ENCODE results near the gene IL36RN.

The IL36RN gene

DNA sequence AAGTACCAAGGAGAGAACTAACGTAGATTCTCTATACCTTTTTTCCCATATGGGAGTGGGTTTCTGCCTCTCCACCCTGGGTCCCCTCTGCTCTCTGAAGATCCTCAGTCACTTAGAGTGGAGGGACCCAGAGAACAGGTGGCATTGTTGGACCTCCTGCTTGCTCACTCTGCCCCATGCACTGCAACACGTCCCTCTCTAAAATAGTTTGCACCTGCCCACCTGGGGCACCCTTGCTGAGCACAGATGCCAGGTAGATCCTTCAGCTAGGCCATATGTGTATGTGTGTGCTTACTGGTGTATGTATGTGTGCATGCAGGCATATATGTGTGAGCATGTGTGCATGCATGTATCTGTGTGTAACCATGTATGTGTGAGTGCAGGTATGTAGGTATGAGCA, 2.2 kb downstream of the IL36RN start:
- H3K27ac Mint-ChIP-seq, result no peak overlapping the region

DNA sequence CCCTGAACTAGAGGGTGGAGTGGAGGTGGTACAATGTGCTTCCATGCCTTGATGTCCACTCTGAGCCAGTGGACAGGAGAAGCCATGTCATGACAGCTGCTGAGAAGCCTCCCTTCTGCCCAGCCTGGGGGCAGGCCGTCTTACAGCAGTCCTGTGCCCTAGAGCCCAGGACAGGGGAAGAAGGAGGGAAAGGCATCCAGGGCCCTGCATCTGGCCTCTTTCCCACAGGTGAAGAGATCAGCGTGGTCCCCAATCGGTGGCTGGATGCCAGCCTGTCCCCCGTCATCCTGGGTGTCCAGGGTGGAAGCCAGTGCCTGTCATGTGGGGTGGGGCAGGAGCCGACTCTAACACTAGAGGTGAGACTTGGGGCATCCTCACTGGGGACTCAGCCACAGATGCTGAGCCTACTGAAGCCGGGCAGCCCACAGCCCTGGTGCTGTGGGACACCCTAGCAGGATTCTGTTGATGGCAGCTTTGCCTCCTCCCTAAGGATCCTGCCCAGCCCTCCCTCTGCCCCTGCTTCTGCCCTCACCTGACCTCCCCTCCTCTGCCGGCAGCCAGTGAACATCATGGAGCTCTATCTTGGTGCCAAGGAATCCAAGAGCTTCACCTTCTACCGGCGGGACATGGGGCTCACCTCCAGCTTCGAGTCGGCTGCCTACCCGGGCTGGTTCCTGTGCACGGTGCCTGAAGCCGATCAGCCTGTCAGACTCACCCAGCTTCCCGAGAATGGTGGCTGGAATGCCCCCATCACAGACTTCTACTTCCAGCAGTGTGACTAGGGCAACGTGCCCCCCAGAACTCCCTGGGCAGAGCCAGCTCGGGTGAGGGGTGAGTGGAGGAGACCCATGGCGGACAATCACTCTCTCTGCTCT, 3.1 kb downstream of the IL36RN start:
- no peaks in the 10 kb centered on the region for H3K4me1 Mint-ChIP-seq
- H3K27ac Mint-ChIP-seq, result no peak overlapping the region
- ATAC-seq (no peak), DNase-seq (no peak)
- peaks cover 3 to 7% of the 10 kb centered on the region in 2 donors for H3K9me3 Mint-ChIP-seq
- H3K27me3 Mint-ChIP-seq, result no peaks in the 10 kb centered on the region
- no peak overlapping the region for H3K4me3 Mint-ChIP-seq

More for the DNA sequence above, 2.2 kb downstream of the IL36RN start:
- Mint-ChIP-seq H3K27me3 (no peaks in the 10 kb centered on the region), H3K4me3 (no peak overlapping the region), H3K9me3 (peaks cover 0 to 2% of the 10 kb centered on the region in 2 donors), H3K4me1 (no peaks in the 10 kb centered on the region)
- ATAC-seq, result no peak
- no peak for DNase-seq

DNA sequence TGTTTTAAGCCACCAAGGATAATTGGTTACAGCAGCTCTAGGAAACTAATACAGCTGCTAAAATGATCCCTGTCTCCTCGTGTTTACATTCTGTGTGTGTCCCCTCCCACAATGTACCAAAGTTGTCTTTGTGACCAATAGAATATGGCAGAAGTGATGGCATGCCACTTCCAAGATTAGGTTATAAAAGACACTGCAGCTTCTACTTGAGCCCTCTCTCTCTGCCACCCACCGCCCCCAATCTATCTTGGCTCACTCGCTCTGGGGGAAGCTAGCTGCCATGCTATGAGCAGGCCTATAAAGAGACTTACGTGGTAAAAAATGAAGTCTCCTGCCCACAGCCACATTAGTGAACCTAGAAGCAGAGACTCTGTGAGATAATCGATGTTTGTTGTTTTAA, 5.3 kb downstream of the IL36RN start:
- Mint-ChIP-seq H3K27me3 (no peaks in the 10 kb centered on the region), H3K4me1 (no peaks in the 10 kb centered on the region), H3K9me3 (peaks cover 7 to 8% of the 10 kb centered on the region in 2 donors), H3K27ac (no peak overlapping the region), H3K4me3 (no peak overlapping the region)
- DNase-seq, result no peak
- no peak for ATAC-seq

DNA sequence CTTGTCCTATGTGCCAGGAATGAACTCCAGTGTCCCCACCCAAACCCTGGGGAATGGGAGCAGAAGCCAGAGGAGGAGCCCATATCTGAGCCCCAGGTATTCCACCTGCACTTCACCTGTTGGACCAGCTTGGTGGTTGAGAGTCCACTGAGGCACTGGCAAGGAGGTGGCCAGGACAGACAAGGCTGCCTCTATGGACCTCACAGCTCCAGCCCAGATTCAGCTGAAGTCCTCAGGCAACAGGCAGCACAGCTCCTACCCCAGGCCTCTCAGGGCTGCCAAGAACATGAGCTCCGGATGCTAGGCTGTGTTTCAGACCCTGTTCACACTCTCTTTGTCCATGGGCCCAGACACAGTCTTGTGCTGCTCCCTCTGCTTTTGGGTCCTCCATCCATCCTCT, 5.9 kb downstream of the IL36RN start:
- no peaks in the 10 kb centered on the region for H3K4me1 Mint-ChIP-seq
- peaks cover 7 to 8% of the 10 kb centered on the region in 2 donors for H3K9me3 Mint-ChIP-seq
- H3K27me3 Mint-ChIP-seq, result no peaks in the 10 kb centered on the region
- DNase-seq (no peak), ATAC-seq (no peak)
- no peak overlapping the region for H3K4me3 Mint-ChIP-seq
- H3K27ac Mint-ChIP-seq, result no peak overlapping the region

DNA sequence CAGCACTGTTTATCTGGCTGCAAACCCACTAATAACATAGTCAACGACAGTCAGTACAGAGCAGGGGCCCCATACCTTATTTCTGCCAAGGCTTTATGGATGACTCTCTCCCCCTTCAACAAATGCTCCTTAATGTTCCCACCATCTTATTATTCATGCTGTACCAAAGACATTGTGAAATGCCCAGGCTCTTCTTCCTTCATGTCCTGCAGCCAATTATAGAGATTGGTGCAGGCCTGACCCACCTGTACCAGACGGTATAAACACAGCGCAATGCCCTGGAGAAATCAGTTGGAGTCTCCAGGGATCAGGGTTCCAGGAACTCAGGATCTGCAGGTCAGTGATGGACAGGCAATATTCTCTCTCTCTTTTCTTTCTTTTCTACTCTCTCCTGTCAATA, 8.7 kb downstream of the IL36RN start, which contains the start of gene IL1F10:
Gene IL1F10, plus strand, starts transcription at position 290 of the 400 bp plus-strand sequence. CDS start 4,769 bp downstream, outside the sequence.
- DNase-seq (no peak), ATAC-seq (no peak)
- Mint-ChIP-seq H3K4me1 (no peaks in the 10 kb centered on the region), H3K27ac (no peak within 1 kb of the TSS), H3K27me3 (no peaks in the 10 kb centered on the region), H3K4me3 (no peak within 1 kb of the TSS), H3K9me3 (peaks cover 7 to 8% of the 10 kb centered on the region in 2 donors)

DNA sequence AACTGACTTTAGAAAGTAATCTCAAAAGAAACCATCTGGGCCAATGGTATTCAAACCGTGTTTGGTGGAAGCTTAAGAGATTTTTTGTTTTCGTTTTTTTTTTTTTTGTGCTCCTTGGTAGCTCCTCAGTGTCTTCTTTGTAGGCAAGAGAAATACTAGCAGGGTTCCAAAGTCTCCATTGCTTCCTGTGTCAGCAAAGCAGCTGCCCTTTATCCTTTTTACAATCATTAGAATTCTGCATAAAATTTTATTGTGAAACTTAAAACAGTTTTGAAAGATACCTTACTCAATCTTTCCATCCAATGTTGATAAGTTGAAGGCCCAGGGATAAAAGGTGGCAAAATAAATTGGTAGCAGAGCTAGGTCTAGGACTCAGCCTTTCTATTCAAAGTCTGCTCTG, 9.3 kb downstream of the IL36RN start:
- DNase-seq, result no peak
- H3K4me1 Mint-ChIP-seq, result no peaks in the 10 kb centered on the region
- peaks cover 7 to 8% of the 10 kb centered on the region in 2 donors for H3K9me3 Mint-ChIP-seq
- H3K27me3 Mint-ChIP-seq, result no peaks in the 10 kb centered on the region
- no peak overlapping the region for H3K27ac Mint-ChIP-seq
- H3K4me3 Mint-ChIP-seq, result no peak overlapping the region
- ATAC-seq, result no peak

DNA sequence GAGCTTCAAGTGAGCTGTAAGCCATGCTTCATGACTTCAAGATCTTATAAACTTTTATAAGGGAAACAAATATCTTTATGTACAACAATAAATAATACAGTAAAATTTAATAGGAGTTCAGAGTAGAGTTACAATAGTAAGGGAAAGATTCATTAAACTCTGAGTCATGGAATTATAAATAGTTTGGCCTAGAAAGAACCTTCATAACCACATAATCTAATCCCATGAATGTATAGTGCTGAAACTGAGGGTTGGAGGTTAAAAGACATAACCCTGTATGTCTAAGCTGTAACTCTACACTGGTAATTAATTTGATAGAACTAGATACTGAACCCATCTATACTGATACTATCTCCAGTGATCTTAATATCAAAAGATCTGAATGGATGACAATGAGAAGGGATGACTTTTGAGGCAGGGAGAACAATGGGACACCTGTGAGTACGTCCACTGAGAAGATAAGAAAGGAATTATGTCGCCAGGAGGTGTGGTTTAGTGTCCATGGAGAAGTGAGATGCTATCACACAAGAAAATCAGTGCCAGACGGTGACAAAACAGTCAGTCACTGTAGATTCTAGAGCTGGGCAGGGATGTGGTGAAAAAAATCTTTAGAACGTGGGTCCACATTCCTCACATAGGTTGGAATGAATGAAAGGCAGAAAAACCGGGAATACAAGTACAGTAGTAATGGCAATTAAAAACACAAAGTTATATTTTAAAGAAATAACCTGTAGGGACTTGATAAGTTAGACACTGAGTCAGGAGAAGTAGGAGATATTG, 9.9 kb downstream of the IL36RN start:
- no peak for DNase-seq
- ATAC-seq, result no peak
- no peak overlapping the region for H3K4me3 Mint-ChIP-seq
- H3K4me1 Mint-ChIP-seq, result peaks cover under 1% of the 10 kb centered on the region
- no peaks in the 10 kb centered on the region for H3K27me3 Mint-ChIP-seq
- no peak overlapping the region for H3K27ac Mint-ChIP-seq
- H3K9me3 Mint-ChIP-seq, result peaks cover 7 to 8% of the 10 kb centered on the region in 2 donors

DNA sequence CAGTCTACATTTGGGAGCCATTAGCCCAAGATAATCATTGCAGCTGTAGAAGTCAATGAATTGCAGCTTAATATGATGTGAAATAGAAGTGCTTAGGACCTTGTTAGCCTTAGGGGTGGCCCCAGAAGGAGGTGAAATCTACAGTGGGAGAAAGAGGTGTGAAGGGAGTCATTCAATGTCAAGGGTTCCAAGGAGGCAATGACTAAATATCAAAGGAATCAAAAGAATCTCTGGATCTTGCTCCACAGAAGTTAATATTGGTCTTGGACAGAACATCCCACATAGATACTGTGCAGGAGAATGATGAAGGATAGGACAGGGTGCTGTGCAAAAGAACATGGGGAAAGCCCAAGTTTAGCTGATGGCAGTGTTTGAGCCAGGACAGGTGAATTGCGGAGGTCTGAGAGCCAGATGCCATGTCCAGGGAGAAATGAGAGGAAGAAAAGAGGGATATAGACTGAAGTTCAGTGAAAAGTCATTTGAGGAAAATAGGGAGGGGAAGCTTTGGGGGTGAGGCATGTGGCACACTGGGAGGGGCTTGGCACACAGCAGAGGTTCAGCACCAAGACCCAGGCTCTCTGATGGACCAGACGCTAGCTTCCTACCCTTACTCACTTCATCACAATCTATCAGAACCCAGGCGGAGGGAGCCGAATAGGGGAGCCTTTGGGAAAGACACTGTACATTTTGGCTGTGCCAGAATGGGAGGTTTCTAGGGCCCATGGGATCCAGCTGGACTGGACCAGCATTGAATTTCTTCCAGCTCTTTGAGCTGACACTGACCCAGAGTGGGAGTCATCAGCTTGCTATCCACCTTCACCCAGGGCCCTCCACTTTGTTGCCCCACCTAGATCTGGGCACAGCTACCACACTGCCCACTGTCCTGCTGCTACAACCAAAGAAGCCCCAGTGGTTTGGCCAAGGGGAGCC, 10.9 kb downstream of the IL36RN start:
- no peak for DNase-seq
- Mint-ChIP-seq H3K27me3 (no peaks in the 10 kb centered on the region), H3K27ac (no peak overlapping the region), H3K9me3 (peaks cover 7 to 8% of the 10 kb centered on the region in 2 donors), H3K4me3 (no peak overlapping the region), H3K4me1 (peaks cover 10% of the 10 kb centered on the region)
- no peak for ATAC-seq

DNA sequence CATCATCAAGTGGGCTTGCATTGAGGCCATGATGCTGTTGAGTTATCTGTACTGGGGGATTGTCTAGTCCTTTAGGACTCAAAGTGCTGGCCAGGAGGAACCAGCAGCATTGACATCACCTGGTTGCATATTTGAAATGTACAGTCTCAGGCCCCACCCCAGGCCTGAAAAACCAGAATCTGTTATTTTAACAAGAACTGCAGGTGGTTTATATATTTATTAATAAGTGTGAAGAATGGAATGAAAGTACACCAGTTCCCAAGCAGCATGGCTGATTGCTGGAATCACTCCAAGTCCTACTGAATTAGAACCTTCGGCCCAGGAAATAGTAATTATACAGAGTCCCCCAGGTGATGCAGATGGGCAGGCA, 11.6 kb downstream of the IL36RN start:
- DNase-seq, result no peak
- peaks cover 7 to 8% of the 10 kb centered on the region in 2 donors for H3K9me3 Mint-ChIP-seq
- ATAC-seq, result no peak
- H3K27ac Mint-ChIP-seq, result no peak overlapping the region
- no peak overlapping the region for H3K4me3 Mint-ChIP-seq
- no peaks in the 10 kb centered on the region for H3K27me3 Mint-ChIP-seq
- H3K4me1 Mint-ChIP-seq, result peaks cover 17% of the 10 kb centered on the region

DNA sequence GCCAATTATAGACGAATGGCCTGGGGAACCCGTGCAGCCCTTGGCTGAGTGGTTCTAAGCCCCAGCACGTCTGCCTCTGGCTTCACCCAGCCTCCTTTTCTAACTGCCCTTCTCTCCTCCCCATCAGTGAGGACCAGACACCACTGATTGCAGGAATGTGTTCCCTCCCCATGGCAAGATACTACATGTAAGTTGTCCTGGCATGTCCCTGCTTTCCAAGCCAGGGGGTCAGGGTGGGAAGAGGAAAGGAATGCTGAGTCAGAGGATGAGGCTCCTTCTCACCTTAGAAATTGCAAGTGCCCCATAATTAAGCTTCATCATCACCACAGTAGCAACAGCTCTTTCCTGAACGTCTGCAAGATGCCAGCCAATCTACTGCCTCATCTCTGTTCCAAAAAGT, 13.6 kb downstream of the IL36RN start:
- DNase-seq, result no peak
- Mint-ChIP-seq H3K27ac (peak overlapping the region in 1 of 2 donors; percentile 50), H3K9me3 (peaks cover 0 to 5% of the 10 kb centered on the region in 2 donors), H3K4me3 (no peak overlapping the region), H3K4me1 (peaks cover 18% of the 10 kb centered on the region), H3K27me3 (no peaks in the 10 kb centered on the region)
- no peak for ATAC-seq

DNA sequence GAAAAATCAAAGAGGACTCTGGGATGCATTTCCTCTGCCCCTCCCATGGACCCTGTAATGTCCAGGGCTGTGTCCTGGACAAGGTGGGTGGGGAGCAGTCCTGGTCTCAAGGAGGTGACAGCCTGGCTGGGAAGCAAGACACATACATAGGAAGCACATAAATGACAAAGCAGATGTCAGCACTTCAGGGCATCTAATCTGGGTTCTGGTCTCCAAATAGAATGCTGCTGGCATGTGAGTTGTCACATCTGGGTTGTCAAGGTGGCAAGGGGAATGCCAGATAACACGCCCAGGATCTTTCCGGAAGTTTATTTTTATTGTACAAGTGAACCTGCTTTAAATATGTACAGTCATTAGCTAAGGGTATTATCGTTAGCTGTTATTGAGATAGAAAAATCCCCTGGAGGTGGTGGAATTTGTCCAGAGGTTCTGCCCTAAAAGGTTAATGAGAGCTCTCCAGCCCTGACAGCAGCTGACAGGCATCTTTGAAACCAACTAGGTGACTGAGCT, 14.4 kb downstream of the IL36RN start:
- Mint-ChIP-seq H3K27ac (no peak overlapping the region), H3K27me3 (no peaks in the 10 kb centered on the region), H3K9me3 (no peaks in the 10 kb centered on the region), H3K4me1 (peaks cover 18% of the 10 kb centered on the region), H3K4me3 (no peak overlapping the region)
- DNase-seq (no peak), ATAC-seq (no peak)

DNA sequence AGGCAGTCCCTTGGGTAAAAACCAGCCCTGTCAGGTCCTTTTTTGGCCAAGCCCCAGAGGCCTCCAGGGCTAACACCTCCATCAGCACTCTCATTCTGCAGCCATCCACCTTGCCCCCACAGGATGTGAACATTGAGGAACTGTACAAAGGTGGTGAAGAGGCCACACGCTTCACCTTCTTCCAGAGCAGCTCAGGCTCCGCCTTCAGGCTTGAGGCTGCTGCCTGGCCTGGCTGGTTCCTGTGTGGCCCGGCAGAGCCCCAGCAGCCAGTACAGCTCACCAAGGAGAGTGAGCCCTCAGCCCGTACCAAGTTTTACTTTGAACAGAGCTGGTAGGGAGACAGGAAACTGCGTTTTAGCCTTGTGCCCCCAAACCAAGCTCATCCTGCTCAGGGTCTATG, 16.0 kb downstream of the IL36RN start:
- Mint-ChIP-seq H3K9me3 (no peaks in the 10 kb centered on the region), H3K4me3 (no peak overlapping the region), H3K27ac (peak overlapping the region in 1 of 2 donors; percentile 85), H3K27me3 (no peaks in the 10 kb centered on the region), H3K4me1 (peaks cover 18% of the 10 kb centered on the region)
- DNase-seq (peak in 1 of 2 donors; percentile 19), ATAC-seq (peak; percentile 80)

DNA sequence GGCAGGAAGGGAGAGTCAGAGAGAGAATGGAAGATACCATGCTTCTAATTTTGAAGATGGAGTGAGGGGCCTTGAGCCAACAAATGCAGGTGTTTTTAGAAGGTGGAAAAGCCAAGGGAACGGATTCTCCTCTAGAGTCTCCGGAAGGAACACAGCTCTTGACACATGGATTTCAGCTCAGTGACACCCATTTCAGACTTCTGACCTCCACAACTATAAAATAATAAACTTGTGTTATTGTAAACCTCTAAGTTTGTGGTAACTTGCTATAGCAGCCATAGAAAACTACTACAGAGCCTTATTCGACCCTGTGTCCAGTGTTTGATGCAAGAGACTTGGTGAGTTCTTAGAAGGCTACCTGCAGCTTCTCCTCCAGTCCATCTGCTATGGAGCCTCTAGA, 16.6 kb downstream of the IL36RN start:
- peaks cover 18% of the 10 kb centered on the region for H3K4me1 Mint-ChIP-seq
- no peaks in the 10 kb centered on the region for H3K27me3 Mint-ChIP-seq
- peak overlapping the region in 1 of 2 donors; percentile 48 for H3K27ac Mint-ChIP-seq
- ATAC-seq, result no peak
- H3K4me3 Mint-ChIP-seq, result no peak overlapping the region
- H3K9me3 Mint-ChIP-seq, result no peaks in the 10 kb centered on the region
- no peak for DNase-seq

DNA sequence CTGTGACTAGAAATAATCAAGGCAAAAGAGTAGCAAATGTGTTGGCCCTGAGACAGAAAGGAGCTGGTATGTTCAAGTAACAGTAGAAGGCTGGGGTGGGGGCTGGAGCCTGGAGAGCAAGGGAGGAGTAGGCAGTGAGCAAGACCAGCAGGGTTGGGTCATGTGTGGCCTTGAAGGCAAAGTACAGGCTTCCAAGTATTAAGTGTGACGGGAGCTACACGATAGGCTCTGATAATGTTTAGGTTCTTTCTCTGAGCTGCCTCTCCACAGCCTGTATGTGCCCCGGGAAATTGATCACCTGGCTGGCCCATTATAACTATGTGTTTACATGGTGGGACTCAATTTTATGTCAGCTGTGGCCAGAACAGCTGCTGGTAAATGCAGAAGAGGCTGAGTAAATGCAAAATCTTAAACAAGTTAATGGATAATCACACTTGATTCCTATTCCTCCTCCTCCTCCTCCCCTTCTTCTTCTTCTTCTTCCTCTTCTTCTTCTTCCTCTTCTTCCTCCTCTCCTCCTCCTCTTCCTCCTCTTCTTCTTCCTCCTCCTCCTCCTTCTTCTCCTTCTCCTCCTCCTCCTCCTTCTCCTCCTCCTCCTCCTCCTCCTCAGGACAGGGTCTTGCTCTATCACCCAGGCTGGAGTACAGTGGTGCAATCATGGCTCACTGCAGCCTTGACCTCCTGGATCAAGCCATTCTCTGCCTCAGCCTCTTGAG, 18.1 kb downstream of the IL36RN start:
- H3K4me3 Mint-ChIP-seq, result no peak overlapping the region
- ATAC-seq (no peak), DNase-seq (no peak)
- peaks cover 18% of the 10 kb centered on the region for H3K4me1 Mint-ChIP-seq
- no peaks in the 10 kb centered on the region for H3K27me3 Mint-ChIP-seq
- H3K27ac Mint-ChIP-seq, result no peak overlapping the region
- H3K9me3 Mint-ChIP-seq, result no peaks in the 10 kb centered on the region

Measured in stimulated activated naive CD8-positive, alpha-beta T cell treated with anti-CD3 and anti-CD28 coated beads, Interleukin-15, amount 100 ng/mL, for 72 hours (primary cell).